Measurements from ENCODE around the gene IQCF5.
"Not testable (repeated sequence)": the region's sequence is repeated elsewhere in the genome, so short reads cannot be mapped to it uniquely, and the experiment has no call there.

Gene IQCF5

GRCh38 chr3:51862886-51863285 lies 12.5 kb downstream of the IQCF5 start:
- no peak for DNase-seq

- no peak for DNase-seq
These were observed 14.4 kb downstream of the IQCF5 start, which contains the start of gene IQCF2 for GRCh38 chr3:51860703-51861665. Gene IQCF2, plus strand, starts transcription at chr3:51861615. Its CDS starts 52 bp downstream, at chr3:51861667.

GRCh38 chr3:51855411-51855810 lies 20.0 kb downstream of the IQCF5 start:
- not testable (repeated sequence) for DNase-seq

GRCh38 chr3:51845129-51845528 lies 30.3 kb downstream of the IQCF5 start:
- DNase-seq, result no peak

GRCh38 chr3:51836606-51837005 lies 38.8 kb downstream of the IQCF5 start:
- DNase-seq, result no peak

GRCh38 chr3:51830836-51831385 lies 44.5 kb downstream of the IQCF5 start:
- DNase-seq, result no peak

- DNase-seq, result no peak
These were observed 45.1 kb downstream of the IQCF5 start for GRCh38 chr3:51830345-51830744.

- no peak for DNase-seq
These were observed 47.1 kb downstream of the IQCF5 start for GRCh38 chr3:51828297-51828696.

Data from activated CD4-positive, alpha-beta T cell treated with anti-CD3 and anti-CD28 coated beads, Interleukin-2, amount 50 U/mL, for 16 hours (primary cell).